NCI-H2029 treated with DMSO at 0.1 percent for 48 hours (cell line): Measurements from ENCODE around the gene STAB2.
A peak's percentile ranks its signal among the peaks of the same experiment; 100 is the strongest.

Experiments
- DNase-seq: peaks from one replicate; lab custom pipeline; 2025; lab: John Stamatoyannopoulos, UW

The STAB2 gene

DNA sequence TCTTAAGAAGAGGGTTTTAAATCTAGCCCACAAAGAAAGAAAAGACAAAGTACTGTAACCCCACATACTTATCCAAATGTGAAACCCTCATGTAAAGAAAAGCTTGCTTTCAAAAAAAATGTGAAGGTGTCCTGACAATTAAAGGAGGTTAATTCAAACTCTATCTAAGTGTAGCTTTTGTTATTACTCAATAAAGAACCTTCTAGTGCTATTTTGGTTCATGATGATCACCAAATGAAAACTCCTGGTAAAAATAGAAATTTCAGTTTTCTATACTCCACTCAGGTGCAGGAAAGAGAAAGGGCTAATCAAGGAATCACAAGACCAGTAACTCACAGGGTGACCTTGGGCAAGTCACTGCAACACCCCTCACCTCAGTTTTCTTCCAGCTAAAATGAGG lies 1.6 kb downstream of the STAB2 start:
- no peak for DNase-seq

GRCh38 chr12:103589517-103589916 lies 2.4 kb downstream of the STAB2 start:
- no peak for DNase-seq

GRCh38 chr12:103590271-103590670 lies 3.2 kb downstream of the STAB2 start:
- DNase-seq: no peak

DNA sequence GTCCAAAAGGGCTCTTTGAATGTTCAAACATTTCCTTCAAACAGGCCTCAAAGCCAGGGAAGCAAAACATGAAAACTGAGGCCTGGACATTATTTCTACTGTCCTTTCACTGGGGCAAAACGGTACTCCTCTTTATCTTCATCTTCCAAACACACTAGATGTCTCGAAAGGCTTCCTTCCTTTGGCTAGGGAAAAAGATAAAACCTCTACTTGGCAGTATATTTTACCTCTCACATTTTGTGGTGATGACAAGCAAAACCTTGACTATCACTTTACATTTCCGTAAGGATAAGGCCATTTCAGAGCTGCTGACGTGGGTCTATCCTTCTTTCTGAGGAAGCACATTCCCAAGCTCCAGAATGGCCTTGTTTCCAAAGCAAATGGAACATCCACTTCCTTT lies 9.9 kb downstream of the STAB2 start:
- DNase-seq: no peak

DNA sequence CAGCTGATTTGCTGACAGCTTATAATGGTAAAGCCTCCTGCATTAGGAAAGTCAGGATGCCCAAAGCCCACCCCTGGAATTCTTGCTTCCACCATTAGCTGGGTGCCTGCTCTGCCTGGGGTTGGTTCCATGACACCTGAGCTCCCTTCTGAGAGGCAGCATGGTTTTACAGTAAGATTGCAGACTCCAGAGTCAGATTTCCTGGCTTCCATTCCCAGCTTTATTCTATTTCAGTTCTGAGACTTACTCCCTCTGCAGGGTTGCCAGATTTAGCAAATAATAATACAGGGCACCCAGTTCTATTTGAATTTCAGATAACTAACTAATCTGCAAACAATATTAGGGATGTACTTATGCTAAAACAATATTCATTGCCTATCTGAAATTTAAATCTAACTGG lies 12.2 kb downstream of the STAB2 start:
- DNase-seq: no peak

DNA sequence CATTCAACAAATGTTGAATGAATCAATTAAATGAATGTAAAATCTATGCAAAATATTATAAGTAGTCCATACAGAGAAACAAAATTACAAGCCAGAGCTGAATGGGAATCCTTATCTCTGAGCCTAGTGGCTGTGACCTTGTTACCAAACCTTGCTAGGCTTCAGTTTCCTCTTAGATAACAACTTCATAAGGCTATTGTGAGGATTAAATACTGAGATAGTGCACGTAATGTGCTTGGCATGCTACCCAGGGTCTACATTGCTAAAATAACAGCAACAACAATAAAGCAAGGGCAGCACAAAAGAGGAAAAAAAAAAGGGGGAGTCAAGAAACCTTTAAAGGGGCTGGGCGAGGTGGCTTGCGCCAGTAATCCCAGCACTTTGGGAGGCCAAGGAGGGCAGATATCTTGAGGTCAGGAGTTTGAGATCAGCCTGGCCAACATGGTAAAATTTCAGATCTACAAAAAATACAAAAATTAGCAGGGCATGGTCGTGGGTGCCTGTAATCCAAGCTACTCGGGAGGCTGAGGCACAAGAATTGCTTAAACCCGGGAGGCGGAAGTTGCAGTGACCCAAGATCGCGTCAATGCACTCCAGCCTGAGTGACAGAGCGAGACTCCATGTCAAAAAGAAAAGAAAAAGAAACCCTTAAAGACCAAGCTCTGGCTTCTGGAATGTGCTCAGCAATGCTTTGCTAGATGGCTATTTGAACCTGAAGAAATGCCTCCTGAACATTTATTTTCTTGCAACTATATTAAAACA lies 14.1 kb downstream of the STAB2 start:
- DNase-seq: no peak

DNA sequence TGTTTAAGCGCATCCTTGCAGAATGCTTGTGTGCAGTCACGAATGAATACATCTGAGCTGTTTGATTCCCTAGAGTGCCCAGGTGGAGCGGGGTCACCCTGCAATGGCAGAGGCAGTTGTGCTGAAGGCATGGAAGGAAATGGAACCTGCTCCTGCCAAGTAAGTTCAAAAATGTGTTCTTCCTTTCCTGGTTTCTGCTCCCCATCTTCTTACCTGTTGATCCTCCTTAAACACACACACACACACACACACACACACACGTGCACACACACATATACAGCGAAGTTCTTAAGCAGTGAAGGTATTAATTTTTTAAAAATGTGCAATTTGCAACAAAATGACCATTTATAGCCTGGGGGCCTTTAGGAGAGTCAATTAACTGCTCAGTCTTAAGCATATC lies 33.3 kb downstream of the STAB2 start:
- DNase-seq: no peak

DNA sequence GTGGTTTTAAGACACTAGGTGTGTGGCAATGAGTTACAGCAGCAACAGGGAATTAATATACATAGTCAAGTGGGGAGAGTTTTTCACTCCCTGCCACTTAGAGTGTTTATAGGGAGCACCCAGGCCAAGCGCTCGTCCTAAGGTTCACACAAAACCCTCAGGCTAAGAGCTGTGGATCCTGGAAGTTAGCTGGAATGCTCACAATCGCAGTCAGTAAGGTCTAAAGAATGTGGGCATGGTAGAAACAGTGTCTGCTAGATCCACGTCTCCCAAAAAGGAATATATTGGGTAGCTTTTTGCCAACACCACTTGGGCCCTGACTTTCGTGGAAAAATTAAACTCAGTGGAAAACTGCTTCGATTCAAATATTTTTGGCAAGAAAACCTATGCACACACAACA lies 36.6 kb downstream of the STAB2 start:
- no peak for DNase-seq

GRCh38 chr12:103626498-103626897 lies 39.4 kb downstream of the STAB2 start:
- peak; percentile 28 for DNase-seq

DNA sequence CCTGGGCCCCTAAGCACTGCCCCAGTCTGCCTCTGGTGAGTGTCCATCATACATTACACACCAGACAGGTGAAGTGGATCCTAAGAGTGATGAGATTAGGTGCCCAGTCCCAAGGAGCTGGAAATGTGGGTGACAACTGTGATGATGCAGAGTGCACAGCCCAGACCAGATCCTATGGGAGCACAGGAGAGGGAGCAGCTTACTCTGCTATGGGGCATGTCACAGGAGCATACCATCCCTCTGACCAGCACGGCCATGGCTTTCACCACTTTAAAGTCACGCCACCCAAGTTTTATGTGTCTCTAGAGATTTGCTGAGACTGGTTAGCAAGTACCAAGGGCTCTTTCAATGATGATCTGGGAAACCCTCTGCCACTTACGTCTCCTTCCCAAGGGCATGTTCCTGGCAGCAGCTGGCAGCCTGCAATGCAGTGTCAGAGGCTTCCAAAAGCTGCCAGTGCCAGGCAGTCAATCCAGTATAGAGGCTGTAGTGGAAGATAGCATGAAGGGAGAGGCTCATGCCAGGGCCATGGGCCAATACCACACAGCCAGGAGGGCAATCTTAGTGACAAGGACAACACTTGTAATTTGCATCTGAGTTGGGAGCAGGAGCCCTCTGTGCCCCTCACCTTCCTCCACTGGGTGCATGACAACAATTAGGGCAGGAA lies 40.2 kb downstream of the STAB2 start:
- DNase-seq: peak; percentile 61

DNA sequence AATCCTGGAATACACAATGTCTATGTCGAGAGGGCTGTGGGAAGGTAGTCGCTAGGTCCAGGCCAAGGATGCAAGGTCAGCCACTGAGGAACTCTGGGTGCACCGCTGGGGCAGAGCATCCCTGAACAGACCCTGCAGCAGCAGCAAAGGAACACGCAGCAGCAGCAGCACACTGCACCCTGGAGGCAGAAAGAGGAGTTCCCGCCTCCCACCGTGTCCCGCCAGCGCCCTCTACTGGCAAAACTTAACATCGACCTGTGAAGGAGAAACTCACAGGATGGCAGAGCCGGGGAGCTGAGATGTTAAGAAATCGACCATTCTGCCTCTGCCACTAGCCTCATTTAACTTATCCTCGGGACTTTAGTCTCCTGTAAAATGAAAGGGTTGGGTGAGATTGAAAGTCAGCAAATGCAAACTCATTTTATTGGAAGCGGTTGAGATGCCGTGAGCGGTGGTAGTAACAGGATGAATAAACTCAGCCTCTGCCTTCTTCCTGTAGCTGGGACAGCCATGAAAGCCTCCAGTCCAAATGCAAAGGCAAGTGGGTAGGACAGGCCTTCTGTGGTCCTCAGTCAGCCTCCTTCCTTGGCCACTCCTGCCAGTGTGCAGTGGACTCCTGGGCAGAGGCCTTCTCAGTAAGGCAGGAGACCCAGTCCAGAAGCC lies 45.6 kb downstream of the STAB2 start:
- DNase-seq: peak; percentile 31

GRCh38 chr12:103634732-103635131 lies 47.7 kb downstream of the STAB2 start:
- DNase-seq: no peak

GRCh38 chr12:103635419-103635818 lies 48.3 kb downstream of the STAB2 start:
- no peak for DNase-seq

DNA sequence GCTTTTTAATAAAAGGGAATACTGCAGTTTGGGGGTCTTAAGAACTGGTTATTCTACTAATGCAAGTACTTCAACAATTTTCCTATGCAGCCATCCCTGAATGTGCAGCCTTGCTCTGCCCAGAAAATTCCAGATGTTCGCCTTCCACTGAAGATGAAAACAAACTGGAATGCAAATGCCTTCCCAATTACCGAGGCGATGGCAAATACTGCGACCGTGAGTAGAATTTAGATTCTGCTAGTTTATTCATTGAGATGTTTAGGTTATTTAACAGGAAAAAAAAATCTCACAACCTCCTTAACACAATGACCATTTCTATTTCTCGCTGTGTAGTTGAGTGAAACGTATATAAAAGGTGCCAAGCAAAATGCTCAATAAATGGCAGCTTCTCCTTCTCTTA lies 49.9 kb downstream of the STAB2 start:
- DNase-seq: no peak

DNA sequence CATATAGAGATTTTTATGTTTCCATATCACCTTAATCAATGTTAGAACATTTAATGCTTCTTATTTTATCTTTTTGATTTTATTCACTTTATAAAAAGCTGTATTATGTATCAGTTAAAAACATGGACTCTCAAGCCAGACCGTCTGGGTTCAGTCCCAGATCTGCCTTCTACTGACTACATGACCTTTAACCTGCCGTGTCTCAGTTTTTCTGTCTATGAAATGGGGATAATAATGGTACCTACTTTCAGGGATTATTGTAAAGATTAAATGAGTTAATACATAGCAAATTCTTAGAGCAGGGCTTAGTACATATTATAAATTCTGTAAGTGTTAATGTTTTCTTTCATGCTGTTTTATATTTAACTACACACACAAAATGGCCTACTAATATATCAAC lies 50.4 kb downstream of the STAB2 start:
- DNase-seq: no peak

- DNase-seq: no peak
These were observed 52.9 kb downstream of the STAB2 start for GRCh38 chr12:103639983-103640382.

GRCh38 chr12:103640410-103640809 lies 53.3 kb downstream of the STAB2 start:
- no peak for DNase-seq

GRCh38 chr12:103640831-103641230 lies 53.8 kb downstream of the STAB2 start:
- no peak for DNase-seq

DNA sequence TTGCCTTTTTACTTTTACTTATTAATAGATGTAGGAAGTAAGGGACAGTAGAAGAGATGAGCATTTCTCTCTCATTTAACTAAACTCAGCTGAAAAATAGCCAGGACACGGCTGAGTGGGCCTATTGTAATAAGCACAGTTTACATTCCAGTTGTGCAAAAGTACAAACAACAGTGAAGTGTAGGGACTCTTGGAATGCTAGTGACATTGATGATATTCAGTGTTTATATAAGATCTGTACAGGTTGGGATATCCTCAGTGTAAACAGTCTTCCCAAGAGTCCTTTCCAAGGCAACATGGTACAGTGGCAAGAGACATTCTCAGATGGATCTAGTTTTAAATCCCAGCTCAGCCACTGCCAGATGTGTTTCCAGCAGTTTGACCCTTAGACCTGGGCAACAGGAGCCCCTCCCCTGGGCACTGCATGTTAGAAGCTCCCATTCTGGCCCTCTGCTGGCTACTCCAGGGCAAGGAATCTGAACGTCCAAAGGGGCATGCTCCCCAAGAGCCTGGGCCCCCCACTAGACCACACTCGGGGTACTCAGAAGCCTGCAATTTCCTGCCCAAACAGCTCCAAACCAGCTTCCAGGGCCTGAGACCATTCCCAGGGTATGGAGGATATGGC lies 55.3 kb downstream of the STAB2 start:
- DNase-seq: peak; percentile 5

DNA sequence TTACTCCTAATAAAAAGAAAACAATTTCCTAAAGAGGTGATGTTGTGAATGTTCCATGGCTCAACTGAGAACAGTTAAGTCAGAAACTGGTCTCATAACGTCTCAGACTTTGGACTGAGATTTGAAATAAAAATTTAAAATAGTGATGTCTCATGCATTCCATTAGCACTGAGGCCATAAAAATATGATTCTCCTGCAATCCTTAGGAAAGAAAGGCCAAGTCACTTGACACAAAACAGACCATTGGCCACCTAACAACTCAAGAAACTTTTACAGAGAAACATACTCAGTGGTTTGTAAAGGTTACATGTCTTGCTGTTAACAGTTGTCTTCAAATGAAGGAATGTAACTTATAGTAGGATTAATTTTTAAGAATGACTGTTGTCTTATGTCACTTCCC lies 58.1 kb downstream of the STAB2 start:
- DNase-seq: no peak

DNA sequence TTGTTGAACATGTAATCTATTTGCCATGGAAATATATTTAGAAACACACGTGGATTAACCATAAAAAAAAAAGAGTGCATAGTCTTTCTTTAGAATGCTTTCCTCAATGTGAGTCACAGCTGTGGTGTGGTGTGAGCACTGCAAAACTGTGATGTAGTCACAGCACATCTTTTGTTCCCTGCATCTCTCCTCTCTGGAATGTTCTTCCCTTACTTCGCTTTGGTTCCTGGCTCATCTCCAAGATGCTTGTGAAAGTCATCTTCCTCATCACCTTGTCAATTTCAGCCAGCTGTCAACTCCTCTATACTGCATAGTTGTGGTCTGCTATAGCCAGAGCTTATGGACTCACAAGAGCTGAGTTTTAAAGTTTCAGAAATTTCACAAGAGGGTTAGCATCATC lies 60.2 kb downstream of the STAB2 start:
- DNase-seq: no peak

GRCh38 chr12:103652808-103653207 lies 65.7 kb downstream of the STAB2 start:
- no peak for DNase-seq
